MV-4-11 (cell line): ENCODE data around the gene NECAB3.

Source experiments
- DNase-seq: peaks from one replicate; lab custom pipeline; 2025; lab: John Stamatoyannopoulos, UW

The NECAB3 gene

DNA sequence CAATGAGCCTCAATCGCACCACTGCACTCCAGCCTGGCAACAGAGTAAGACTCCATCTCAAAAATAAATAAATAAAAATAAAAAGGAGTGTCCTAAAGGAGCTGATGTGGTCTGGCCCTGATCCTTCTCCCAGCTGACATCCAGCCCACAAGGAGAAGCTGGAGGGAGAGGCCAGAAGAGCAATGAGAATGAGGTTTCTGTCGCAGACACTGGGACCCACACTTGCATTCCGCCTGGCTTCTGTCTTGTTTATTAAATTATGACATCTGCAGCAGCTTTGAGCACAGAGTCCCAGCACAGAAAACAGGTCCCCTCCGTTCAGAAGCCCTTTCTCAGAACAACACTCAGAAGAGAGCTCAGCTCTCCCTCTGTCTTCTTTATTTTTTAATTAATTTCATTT is 22.2 kb upstream of the NECAB3 start:
- no peak for DNase-seq

GRCh38 chr20:33694639-33695012 is 20.4 kb upstream of the NECAB3 start:
- no peak for DNase-seq

GRCh38 chr20:33693741-33694638 is 19.8 kb upstream of the NECAB3 start:
- DNase-seq, result no peak

GRCh38 chr20:33693289-33693688 is 19.1 kb upstream of the NECAB3 start:
- DNase-seq, result no peak

DNA sequence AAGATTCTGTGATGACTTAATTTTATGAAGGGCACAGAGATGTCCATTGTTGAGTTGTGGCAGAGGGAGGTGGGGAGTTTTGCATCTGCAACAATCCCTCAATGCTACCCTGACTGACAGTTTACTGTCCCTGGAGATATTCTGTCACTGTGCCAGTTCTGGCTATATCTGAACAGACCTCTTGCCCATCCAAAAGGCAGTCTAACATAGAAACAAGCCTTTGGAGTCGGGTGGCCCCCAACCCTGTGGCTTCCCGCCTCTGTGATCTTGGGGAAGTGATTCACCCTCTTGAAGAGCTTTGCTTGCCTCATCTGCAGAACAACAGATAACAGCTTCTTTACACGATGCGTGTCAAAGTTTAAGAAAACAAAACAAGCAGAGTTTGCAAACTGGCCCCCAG is 15.7 kb upstream of the NECAB3 start:
- peak; percentile 96 for DNase-seq

DNA sequence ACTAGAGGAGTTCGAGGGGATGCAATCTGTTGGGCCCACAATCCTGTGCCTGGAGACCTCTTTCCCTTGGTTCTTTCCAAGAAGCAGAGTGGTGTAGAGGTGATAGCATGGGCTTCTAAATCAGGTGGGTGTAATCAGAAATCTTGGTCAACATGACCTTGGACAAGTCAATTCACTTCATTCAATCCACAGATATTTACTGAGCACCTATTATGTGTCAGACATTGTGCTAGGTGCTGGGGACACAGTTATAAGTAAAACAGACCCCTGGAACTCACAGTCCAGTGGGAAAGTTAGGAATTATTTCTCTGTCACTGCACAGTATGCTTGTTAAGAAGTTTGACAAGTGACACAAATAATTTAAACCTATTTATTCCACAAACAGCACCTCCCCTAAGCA is 15.3 kb upstream of the NECAB3 start:
- DNase-seq, result no peak

DNA sequence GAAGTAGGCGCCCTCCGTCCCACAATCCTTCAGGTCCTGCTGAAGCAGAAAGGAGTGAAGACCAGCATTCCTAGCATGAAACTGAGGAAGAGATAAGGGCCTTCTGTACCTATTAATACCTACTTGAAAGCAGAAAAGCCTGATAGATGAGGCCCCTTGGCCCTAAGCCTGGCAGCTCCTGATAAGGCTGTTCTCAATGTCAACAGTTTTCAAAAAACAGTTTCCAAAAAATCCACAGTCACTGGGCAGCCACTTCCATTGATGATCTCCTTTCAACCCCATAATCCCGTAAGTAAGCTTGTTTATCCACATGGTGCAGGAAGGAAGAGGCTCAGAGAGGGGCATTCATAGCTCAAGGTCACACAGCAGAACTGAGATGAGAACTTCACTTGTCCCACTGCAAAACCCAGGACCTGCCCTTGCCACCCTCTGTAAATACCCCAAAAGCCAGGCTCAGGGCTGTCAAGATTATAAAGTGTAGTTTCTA is 14.8 kb upstream of the NECAB3 start:
- DNase-seq, result no peak

DNA sequence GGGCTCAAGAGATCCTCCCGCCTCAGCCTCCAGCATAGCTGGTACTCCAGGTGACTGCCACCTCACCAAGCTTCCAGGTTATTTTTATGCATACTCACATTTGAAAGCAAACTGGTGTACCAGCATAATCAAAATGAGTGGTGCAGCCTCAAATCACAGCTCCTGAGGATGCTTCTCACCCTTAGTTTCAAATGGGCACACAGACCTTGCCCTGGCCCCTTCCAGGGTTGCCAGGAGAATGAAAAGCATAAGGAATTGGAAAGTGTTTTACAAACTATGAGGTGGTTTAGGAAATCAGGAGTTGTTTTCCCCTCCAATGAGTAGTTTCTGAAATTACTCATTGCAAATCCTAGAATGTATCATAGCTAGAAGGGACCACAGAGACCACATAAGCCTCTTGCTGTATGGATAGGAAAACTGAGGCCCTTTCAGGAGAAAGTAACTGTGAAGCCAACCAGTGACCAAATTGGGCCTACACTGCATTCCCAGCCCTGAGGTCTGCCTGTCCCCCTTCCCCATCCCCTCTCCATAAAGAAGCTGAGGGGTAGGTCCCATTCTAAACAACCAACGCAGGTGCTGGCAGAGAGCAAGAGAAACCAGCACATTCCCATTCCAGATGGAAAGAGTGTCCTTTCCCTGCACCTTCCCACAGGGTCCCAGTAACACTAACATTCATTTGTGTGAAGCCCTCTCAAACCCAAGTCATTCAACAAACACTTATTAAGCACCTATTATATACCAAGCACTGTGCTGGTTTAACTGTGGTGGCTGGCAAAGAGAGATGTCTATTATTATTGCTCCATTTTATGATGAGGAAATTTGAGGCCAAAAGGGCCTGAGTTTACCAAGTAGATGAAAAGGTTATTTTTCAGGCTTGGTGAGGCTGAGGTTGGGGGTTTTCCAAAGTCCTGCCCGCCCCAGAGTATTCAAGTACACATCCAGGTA is 14.0 kb upstream of the NECAB3 start:
- DNase-seq, result no peak

GRCh38 chr20:33687370-33687915 is 13.2 kb upstream of the NECAB3 start:
- peak; percentile 98 for DNase-seq

GRCh38 chr20:33686984-33687366 is 12.7 kb upstream of the NECAB3 start:
- peak; percentile 60 for DNase-seq

GRCh38 chr20:33686100-33686983 is 12.1 kb upstream of the NECAB3 start, which contains the start of gene E2F1:
Gene E2F1 (minus strand): TSS chr20:33686385. CDS start chr20:33686264, 121 bp downstream.
- peak; percentile 91 for DNase-seq

- peak; percentile 57 for DNase-seq
Observed at GRCh38 chr20:33685328-33686099, 11.3 kb upstream of the NECAB3 start.

DNA sequence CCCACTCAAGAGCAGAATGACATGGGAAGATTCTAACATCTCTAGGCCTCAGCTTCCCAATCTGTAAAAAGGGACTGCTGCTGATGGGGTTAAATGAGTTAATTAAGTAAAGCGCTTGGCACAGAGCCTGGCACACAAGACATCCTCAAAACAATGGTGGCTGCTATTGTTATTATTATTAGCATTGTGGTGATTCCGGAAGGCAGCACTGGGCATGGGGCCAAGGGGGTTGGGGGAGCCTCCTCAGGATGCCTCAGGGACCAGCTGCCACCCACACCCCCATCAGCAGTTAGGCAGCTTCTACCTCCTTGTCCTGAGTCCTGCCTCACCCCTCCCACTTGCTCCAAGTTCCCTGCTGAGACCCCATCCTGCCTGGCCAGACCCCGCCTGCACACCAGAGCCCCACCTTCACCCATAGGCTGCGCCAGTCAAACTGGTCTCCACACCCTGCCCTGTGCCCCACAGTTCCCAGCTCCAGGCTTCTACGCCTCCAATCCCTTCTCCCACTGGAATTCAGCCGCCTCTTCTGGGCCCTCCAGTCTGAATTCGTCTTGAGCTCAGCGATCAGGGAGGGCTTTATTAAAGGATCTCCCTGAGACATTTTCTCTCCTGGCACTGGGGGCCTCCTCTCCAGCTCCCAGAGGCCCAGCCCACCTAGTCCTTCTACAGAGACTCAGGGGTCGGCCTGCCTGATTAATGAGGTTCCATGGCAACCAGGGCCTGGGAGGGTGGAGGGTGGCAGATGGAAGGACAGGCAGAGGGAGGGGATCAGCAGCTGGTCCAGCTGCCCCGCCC is 10.5 kb upstream of the NECAB3 start:
- DNase-seq, result no peak

DNA sequence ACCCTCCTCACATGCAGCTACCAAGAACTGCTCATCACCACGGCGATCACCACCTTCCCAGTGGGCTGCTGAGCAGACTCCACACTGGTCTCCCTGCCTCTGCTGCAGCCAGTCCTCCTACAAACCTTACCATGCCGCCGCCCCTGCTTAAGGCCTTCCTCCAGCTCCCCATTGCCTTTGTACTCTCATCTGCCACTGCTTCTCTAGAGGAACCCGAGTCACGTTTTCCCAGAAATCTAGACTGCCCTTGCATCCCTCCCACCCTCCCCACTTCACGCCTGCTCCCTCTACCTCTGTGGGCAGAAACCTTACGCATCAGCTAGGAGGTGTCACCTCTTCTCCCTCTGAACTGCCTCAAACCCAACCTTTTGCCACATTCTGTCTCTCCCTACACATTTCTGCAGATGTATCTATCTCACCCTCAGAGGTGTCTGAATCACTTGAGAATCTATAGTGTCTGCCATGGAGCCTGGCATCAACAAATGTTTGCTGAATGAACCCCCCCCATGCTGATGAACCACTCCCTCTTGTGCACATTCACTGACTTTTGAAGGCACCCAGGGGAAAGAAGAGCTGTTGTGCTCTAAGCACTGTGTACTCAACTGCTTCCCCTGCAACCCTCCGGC is 7.6 kb upstream of the NECAB3 start:
- DNase-seq, result no peak

- DNase-seq, result no peak
Observed at GRCh38 chr20:33681288-33681687, 7.1 kb upstream of the NECAB3 start.

DNA sequence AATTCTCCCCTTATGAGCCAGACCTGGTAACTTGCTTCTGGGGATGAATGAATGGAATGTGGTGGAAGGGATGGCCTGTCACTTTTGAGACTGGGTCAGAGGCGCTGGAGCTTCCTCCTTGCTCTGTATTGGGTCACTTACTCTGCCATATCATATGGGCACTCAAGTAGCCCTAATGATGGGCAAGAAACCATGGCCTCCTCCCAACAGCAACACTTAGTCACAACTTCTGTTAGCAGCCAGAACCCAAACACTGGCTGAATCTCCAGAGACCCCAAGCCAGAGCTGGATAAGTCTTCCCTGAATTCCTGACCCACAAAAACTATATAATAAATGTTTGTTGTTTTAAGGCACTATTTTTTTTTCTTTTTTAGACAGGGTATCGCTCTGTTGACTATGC is 6.5 kb upstream of the NECAB3 start:
- DNase-seq, result no peak

GRCh38 chr20:33679758-33680485 is 5.7 kb upstream of the NECAB3 start:
- DNase-seq, result no peak

- no peak for DNase-seq
Observed at GRCh38 chr20:33677991-33678702, 3.9 kb upstream of the NECAB3 start.
